SK-N-SH treated with all-trans-retinoic acid at 6 μM for 48 hours (cell line): Measurements from ENCODE around the gene ZNFX1.

Experiments
- ARNTL ChIP-seq: fragments of 450-650 bp; formaldehyde crosslinking; IDR thresholded peaks from 2 replicates; pipeline ENCODE4 v1.5.0; 2020; ENCODE audit warnings: low read depth, mild to moderate bottlenecking, moderate library complexity, borderline replicate concordance
- OSR1 ChIP-seq: fragments of 250-450 bp; sonication (Bioruptor Pico); IDR thresholded peaks from 2 replicates; pipeline ENCODE4 v1.8.0; 2022; ENCODE audit warnings: moderate library complexity, mild to moderate bottlenecking, inconsistent platforms

- TF ChIP-seq ARNTL (CRISPR knock-in tag) (no peak), OSR1 (no peak)
Observed at GRCh38 chr20:49259284-49259683, 18.6 kb downstream of the ZNFX1 start.
